Stimulated activated CD8-positive, alpha-beta memory T cell treated with anti-CD3 and anti-CD28 coated beads, Interleukin-7, amount 100 ng/mL, for 4 hours (primary cell): ENCODE data around the gene SRGAP2.
"Not testable (repeated sequence)": the region's sequence is repeated elsewhere in the genome, so short reads cannot be mapped to it uniquely, and the experiment has no call there.

Experiments used
- DNase-seq, 2 donors: peaks; one replicate each; pipeline ENCODE4 v3.0.0-alpha.2; 2020; ENCODE audit warnings: low read depth in 2 of 2

Gene SRGAP2

GRCh38 chr1:206250953-206251681, 47.8 kb downstream of the SRGAP2 start:
- DNase-seq = not testable (repeated sequence)

- not testable (repeated sequence) for DNase-seq
These were observed 49.5 kb downstream of the SRGAP2 start for GRCh38 chr1:206252680-206253335.
